NT2/D1 (cell line): ENCODE data around the gene CAMK2A.

Experiments
- DNase-seq: peaks from one replicate; pipeline ENCODE4 v3.0.0-alpha.2; 2011; ENCODE audit warnings: low read depth, low spot score
- H3K27me3 ChIP-seq: 2 replicates; pipeline ENCODE4 v1.6.0; 2011; ENCODE audit warnings: mild to moderate bottlenecking; ENCODE audit not compliant: insufficient read length, insufficient read depth
- H3K36me3 ChIP-seq: 2 replicates; pipeline ENCODE4 v1.6.1; 2011; ENCODE audit warnings: mild to moderate bottlenecking, low read length, mixed read lengths; ENCODE audit not compliant: insufficient read depth, insufficient read length
- H3K4me1 ChIP-seq: 2 replicates; pipeline ENCODE4 v1.5.1; 2011; ENCODE audit not compliant: insufficient read depth, insufficient read length
- H3K4me3 ChIP-seq: 2 replicates; pipeline ENCODE4 v1.5.1; 2011; ENCODE audit warnings: low read depth; ENCODE audit not compliant: insufficient read length
- H3K9ac ChIP-seq: 2 replicates; pipeline ENCODE4 v1.6.0; 2011; ENCODE audit warnings: low read depth; ENCODE audit not compliant: insufficient read length
- H3K9me3 ChIP-seq: 2 replicates; pipeline ENCODE4 v1.5.1; 2011; ENCODE audit warnings: mild to moderate bottlenecking, low read length; ENCODE audit not compliant: insufficient read depth
- SUZ12 ChIP-seq: IDR thresholded peaks from 2 replicates; pipeline ENCODE4 v1.6.1; 2011; ENCODE audit not compliant: insufficient read length, insufficient read depth; ENCODE audit errors: extremely low read depth
- YY1 ChIP-seq: IDR thresholded peaks from 2 replicates; pipeline ENCODE4 v1.6.1; 2011; ENCODE audit not compliant: insufficient read length, insufficient read depth
- ZNF274 ChIP-seq: IDR thresholded peaks from 2 replicates; pipeline ENCODE4 v1.6.1; 2011; ENCODE audit warnings: mild to moderate bottlenecking, low read depth, low read length

Gene CAMK2A

GRCh38 chr5:150295172-150295634 is 5.6 kb upstream of the CAMK2A start:
- no peak for DNase-seq
- TF ChIP-seq SUZ12 (no peak), ZNF274 (no peak), YY1 (no peak)
- Histone ChIP-seq H3K36me3 (peaks cover 24% of the 10 kb centered on the region), H3K27me3 (no peaks in the 10 kb centered on the region), H3K4me3 (no peak overlapping the region), H3K9ac (no peak overlapping the region), H3K4me1 (peaks cover 3% of the 10 kb centered on the region), H3K9me3 (no peaks in the 10 kb centered on the region)

GRCh38 chr5:150294551-150295071 is 5.0 kb upstream of the CAMK2A start:
- Histone ChIP-seq H3K27me3 (no peaks in the 10 kb centered on the region), H3K36me3 (peaks cover 24% of the 10 kb centered on the region), H3K4me1 (peaks cover 3% of the 10 kb centered on the region), H3K9ac (no peak overlapping the region), H3K9me3 (no peaks in the 10 kb centered on the region), H3K4me3 (no peak overlapping the region)
- TF ChIP-seq YY1 (no peak), ZNF274 (no peak)
- DNase-seq = no peak

GRCh38 chr5:150293091-150293941 is 3.7 kb upstream of the CAMK2A start:
- DNase-seq = no peak
- Histone ChIP-seq H3K4me3 (no peak overlapping the region), H3K9ac (no peak overlapping the region), H3K9me3 (no peaks in the 10 kb centered on the region), H3K4me1 (peaks cover 7% of the 10 kb centered on the region), H3K27me3 (no peaks in the 10 kb centered on the region), H3K36me3 (peaks cover 22% of the 10 kb centered on the region)
- TF ChIP-seq YY1 (no peak), SUZ12 (no peak), ZNF274 (no peak)

DNA sequence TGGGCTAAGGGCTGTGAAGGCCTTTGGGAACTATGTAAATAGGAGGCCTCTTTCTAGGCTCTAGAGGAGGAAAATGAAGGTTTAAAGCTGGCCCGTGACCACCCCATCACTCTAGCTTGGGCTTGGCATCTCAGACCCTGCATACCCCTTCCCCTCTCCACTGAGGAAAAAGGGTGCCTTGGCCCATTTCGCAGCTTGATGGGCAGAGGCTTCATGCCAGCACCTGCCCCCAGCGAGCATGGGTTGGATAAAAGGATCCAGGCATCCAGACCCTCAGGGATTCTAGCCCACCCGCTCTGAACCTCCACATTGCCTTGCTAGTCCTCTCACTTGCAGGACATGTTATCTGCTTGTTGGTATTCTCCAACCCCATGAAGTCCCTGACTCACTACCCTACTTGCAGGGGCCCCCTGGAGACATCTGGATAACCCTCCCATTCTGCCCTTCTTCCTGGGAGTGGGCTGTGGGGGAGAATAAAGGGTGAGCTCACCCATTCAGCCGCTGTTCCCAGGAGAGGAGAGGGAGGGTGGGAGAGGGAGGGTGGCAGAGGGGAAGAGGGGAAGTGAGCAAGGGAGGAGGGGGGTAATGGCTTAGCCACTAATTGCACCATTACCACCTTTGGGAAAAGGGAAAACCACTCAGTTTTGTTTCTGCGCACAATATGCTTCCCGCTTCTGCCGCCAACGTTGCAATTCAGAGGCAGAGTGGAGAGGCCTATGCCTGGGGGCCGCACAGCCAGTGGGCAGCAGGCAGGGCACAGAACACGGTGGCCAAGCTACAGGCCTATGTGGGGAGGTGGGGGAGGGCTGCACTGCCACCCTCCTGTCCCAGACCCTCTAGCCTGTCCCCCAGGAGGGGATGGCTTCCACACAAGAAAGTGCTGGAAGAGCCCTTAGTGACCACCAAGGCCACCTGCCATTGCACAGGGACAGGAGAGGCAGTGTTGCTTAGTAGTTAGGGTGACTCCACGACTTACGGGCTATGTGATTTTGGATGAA is 2.1 kb upstream of the CAMK2A start:
- no peaks in the 10 kb centered on the region for H3K9me3 ChIP-seq
- no peak overlapping the region for H3K4me3 ChIP-seq
- no peak for DNase-seq
- H3K36me3 ChIP-seq = peaks cover 6% of the 10 kb centered on the region
- no peaks in the 10 kb centered on the region for H3K27me3 ChIP-seq
- H3K4me1 ChIP-seq = peaks cover 8% of the 10 kb centered on the region
- H3K9ac ChIP-seq = no peak overlapping the region
- no peak for TF ChIP-seq ZNF274
- TF ChIP-seq SUZ12 = no peak
- TF ChIP-seq YY1 = no peak

DNA sequence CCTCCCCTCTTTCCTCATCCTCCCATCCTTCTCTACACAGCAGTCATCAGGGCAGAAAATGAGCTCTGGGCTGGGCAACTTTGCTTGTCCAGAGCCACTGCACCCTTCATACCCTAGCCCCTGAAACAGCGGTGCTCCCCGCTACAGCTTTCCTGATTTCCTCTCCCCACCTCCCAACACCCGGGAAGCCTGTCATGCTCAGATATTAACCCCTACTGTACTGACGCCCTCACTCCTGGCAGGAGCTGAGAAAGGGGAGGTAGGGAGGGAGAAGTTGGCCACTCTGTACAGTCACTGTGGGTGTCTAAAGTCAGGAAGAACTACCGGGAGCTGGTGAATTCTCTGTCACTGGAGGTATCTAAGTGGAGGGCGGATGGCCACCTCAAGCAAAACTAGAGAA is 782 bp downstream of the CAMK2A start:
- no peak for DNase-seq
- Histone ChIP-seq H3K9me3 (no peaks in the 10 kb centered on the region), H3K4me1 (peaks cover 8% of the 10 kb centered on the region), H3K36me3 (no peaks in the 10 kb centered on the region), H3K4me3 (no peak overlapping the region), H3K9ac (no peak overlapping the region), H3K27me3 (no peaks in the 10 kb centered on the region)
- TF ChIP-seq ZNF274 = no peak
- TF ChIP-seq YY1 = no peak
- no peak for TF ChIP-seq SUZ12

- Histone ChIP-seq H3K4me3 (no peak overlapping the region), H3K36me3 (no peaks in the 10 kb centered on the region), H3K27me3 (no peaks in the 10 kb centered on the region), H3K9me3 (no peaks in the 10 kb centered on the region), H3K9ac (no peak overlapping the region), H3K4me1 (peaks cover 5% of the 10 kb centered on the region)
- no peak for DNase-seq
- TF ChIP-seq YY1 (no peak), SUZ12 (no peak), ZNF274 (no peak)
These were observed 1.2 kb downstream of the CAMK2A start for GRCh38 chr5:150288361-150288760.

GRCh38 chr5:150286820-150287219 is 2.8 kb downstream of the CAMK2A start:
- H3K9ac ChIP-seq = no peak overlapping the region
- H3K4me1 ChIP-seq = peaks cover 5% of the 10 kb centered on the region
- no peak overlapping the region for H3K4me3 ChIP-seq
- DNase-seq = no peak
- TF ChIP-seq ZNF274 = no peak
- H3K36me3 ChIP-seq = no peaks in the 10 kb centered on the region
- no peaks in the 10 kb centered on the region for H3K27me3 ChIP-seq
- no peaks in the 10 kb centered on the region for H3K9me3 ChIP-seq
